ENCODE results near the gene AQP6. TPM values are rescaled to one million over a fixed set of nuclear protein-coding genes. Genes with fewer than 3 reads are reported as not detected.

AQP6 gene
- total RNA-seq, 4 donors from 2014 or later: 0.39 to 0.63 TPM; not detected in 2

DNA sequence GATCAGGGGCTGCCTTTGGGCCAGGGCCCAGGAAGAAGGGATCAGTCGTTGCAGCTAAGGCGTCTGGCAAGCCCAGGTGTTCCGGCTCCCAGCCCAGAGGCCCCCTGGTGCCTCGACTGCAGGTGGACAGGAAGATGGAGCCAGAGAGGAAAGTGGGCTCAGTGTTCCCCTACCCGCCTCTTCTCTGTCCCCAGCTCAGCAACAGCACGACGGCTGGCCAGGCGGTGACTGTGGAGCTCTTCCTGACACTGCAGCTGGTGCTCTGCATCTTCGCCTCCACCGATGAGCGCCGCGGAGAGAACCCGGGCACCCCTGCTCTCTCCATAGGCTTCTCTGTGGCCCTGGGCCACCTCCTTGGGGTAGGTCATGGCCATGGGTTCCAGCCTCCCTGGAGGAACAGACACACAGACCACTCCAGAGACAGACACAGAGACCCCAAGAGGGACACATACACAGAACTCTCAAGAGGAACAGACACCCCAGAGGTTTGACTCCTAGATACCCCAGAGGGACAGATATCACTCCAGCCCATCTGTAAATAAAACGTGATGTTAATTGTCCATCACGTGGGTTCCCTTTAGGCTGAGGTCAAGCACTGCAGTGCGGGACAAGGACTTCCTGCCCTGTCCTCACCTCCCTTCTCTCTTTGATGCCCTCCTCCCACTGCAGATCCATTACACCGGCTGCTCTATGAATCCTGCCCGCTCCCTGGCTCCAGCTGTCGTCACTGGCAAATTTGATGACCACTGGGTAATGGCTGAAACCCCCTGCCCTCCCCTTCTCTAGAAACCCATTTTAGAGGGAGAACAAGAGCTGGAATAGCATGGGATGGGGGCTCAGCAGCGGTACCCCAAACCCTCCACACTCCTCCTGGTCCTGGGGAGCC lies 18.5 kb upstream of the AQP6 start:
- no peak for TF ChIP-seq POLR2A (IDR thresholded peaks at IDR 0.05)
- TF ChIP-seq EP300 (IDR thresholded peaks at IDR 0.05): no peak
- TF ChIP-seq, protein P1, sequence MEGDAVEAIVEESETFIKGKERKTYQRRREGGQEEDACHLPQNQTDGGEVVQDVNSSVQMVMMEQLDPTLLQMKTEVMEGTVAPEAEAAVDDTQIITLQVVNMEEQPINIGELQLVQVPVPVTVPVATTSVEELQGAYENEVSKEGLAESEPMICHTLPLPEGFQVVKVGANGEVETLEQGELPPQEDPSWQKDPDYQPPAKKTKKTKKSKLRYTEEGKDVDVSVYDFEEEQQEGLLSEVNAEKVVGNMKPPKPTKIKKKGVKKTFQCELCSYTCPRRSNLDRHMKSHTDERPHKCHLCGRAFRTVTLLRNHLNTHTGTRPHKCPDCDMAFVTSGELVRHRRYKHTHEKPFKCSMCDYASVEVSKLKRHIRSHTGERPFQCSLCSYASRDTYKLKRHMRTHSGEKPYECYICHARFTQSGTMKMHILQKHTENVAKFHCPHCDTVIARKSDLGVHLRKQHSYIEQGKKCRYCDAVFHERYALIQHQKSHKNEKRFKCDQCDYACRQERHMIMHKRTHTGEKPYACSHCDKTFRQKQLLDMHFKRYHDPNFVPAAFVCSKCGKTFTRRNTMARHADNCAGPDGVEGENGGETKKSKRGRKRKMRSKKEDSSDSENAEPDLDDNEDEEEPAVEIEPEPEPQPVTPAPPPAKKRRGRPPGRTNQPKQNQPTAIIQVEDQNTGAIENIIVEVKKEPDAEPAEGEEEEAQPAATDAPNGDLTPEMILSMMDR (IDR thresholded peaks at IDR 0.05): no peak
- Histone ChIP-seq H3K4me3 (no peak overlapping the region), H3K27ac (no peak overlapping the region), H3K27me3 (peaks cover 0 to 57% of the 10 kb centered on the region in 2 donors), H3K36me3 (no peaks in the 10 kb centered on the region), H3K4me1 (peaks cover 0 to 3% (median 0%) of the 10 kb centered on the region in 4 donors), H3K9me3 (no peaks in the 10 kb centered on the region)
- WGBS, 2 donors: 77 to 81% methylated on average over 21 of the region's 21 CpGs
- no peak for DNase-seq (ENCODE audit: low spot score in 2 of 2)

DNA sequence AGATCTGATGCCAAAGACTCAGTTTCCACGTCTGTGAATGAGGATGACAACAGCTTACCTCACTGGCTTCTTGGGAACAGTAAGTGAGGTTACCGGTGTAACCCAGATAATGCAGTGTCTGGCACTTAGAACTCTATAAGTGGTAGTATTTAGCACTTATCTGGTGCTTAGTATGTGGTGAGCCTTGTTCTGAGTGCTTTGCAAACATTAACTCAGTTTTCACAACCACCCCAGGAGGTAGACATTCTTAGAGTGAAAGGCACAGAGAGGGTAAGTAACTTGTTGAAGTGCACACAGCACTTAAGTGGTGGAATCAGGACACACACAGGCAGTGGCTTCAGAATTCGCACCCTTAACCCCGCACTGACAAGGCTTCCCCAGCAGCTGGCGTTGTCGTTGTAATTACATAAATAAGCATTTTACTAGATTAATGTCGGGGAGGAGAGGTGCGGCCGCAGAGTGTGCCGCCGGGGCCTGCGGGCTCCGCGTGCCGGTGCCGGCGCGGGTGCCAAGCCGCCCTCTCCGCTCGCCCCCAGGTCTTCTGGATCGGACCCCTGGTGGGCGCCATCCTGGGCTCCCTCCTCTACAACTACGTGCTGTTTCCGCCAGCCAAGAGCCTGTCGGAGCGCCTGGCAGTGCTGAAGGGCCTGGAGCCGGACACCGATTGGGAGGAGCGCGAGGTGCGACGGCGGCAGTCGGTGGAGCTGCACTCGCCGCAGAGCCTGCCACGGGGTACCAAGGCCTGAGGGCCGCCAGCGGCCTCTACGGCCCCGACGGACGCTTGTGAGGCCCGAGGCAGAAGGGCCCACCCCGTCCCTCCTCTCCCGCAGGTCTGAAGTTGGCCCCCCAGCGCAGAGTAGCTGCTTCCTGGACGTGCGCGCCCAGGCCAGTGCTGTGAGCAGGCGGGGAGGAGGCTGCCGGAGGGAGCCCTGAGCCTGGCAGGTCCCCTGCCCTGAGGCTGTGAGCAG lies 17.6 kb upstream of the AQP6 start:
- no peak overlapping the region for H3K4me3 ChIP-seq
- no peak for DNase-seq (ENCODE audit: low spot score in 2 of 2)
- peaks cover 0 to 63% of the 10 kb centered on the region in 2 donors for H3K27me3 ChIP-seq

DNA sequence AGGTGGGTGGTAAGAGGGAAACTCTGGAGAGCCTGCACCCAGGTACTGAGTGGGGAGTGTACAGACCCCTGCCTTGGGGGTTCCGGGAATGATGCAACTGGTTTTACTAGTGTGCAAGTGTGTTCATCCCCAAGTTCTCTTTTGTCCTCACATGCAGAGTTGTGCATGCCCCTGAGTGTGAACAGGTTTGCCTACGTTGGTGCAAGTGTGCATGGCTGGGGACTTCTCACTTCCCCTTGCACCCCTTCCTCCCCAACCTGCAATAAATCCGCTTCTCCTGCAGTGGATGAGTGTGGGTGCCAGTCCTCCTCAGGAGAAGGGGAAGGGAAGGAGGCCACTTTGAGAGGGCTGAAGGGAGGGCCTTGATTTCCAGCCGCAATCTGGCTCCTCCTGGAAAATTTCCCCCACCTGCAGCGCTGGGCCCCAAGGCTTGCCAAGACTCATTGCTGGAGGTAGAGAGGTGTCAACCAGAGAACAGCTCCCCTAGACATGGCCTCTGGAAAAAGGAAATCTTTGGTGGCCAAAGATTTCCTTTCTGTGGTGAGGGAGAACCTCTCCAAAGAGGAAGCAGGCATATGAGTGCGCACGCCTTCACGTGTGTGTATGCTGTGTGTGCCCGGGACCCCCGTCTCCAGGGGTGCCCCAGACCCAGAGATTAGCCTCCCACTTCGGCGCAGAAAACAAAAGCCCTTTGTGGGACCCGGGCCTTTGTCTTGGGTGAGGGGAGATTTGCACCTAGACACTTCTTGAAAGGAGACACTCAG lies 16.7 kb upstream of the AQP6 start:
- WGBS, 2 donors: 61 to 70% methylated on average over 11 to 13 of the region's 13 CpGs
- Histone ChIP-seq H3K27ac (no peak overlapping the region), H3K4me1 (peaks cover 0 to 22% (median 2%) of the 10 kb centered on the region in 4 donors), H3K4me3 (no peak overlapping the region), H3K9me3 (no peaks in the 10 kb centered on the region), H3K27me3 (peaks cover 0 to 72% of the 10 kb centered on the region in 2 donors), H3K36me3 (no peaks in the 10 kb centered on the region)
- no peak for DNase-seq (ENCODE audit: low spot score in 2 of 2)
- TF ChIP-seq EP300 (IDR thresholded peaks at IDR 0.05) (no peak), POLR2A (IDR thresholded peaks at IDR 0.05) (no peak)
- TF ChIP-seq, protein P1 (IDR thresholded peaks at IDR 0.05): no peak

More for the DNA sequence above, 17.6 kb upstream of the AQP6 start:
- 39 to 40% methylated on average over 34 to 48 of the region's 53 CpGs for WGBS, 2 donors
- Histone ChIP-seq H3K4me1 (peaks cover 0 to 12% (median under 1%) of the 10 kb centered on the region in 4 donors), H3K27ac (no peak overlapping the region), H3K36me3 (no peaks in the 10 kb centered on the region), H3K9me3 (no peaks in the 10 kb centered on the region)
- TF ChIP-seq POLR2A (IDR thresholded peaks at IDR 0.05): no peak
- TF ChIP-seq EP300 (IDR thresholded peaks at IDR 0.05): no peak
- TF ChIP-seq, protein P1 (IDR thresholded peaks at IDR 0.05): no peak

DNA sequence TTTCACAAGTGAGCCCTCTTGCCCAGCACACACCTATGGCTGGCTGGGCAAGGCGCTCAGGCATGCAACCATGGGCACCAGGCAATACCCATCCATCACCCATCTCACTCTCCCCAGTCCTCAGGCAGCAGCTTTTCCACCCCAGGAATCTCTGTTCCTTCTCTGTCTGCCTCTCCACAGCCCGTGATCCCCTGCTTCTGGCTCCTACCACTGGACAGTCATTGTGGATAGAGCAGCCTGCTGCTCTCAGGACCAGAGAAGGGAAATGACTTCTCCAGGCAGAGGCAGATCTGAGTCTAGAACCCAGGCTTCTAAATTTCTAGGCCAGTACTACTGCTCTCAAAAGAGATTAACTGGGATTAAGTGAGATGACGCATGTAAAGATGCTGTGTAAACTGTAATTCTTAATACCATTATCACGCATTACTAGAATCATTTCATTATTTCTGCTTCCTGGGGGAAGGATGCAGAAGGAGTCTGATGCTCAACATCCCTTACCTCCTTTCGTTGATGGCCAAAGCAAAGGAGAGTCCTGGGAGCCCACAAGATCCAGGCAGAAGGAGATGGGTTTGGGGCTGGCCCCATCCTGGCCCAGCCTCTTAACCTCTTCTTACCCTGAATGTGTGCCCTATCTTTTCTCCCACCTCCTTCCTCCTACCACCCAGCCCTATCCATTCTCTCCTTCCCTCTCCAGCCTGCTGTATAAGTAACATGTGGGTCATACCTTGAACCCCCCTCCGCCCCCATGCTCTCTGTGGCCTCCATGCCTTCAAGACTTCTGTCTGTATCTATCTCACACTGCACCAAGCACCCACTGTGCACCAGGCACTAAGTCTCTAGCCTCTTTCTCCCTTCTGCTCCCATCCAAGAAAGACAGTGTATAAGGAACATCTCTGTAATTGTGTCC lies 15.8 kb upstream of the AQP6 start:
- no peak for DNase-seq (ENCODE audit: low spot score in 2 of 2)
- 90 to 91% methylated on average over 6 of the region's 6 CpGs for WGBS, 2 donors
- H3K9me3 ChIP-seq: no peaks in the 10 kb centered on the region
- no peak for TF ChIP-seq EP300 (IDR thresholded peaks at IDR 0.05)
- TF ChIP-seq POLR2A (IDR thresholded peaks at IDR 0.05): no peak
- TF ChIP-seq, protein P1 (IDR thresholded peaks at IDR 0.05): no peak
- peaks cover 0 to 75% of the 10 kb centered on the region in 2 donors for H3K27me3 ChIP-seq
- no peaks in the 10 kb centered on the region for H3K36me3 ChIP-seq
- H3K4me1 ChIP-seq: peaks cover 0 to 26% (median 6%) of the 10 kb centered on the region in 4 donors
- no peak overlapping the region for H3K4me3 ChIP-seq
- no peak overlapping the region for H3K27ac ChIP-seq
